Measurements from ENCODE around the gene RASSF8. TPM values are rescaled to one million over a fixed set of nuclear protein-coding genes. Genes with fewer than 3 reads are reported as not detected.

Gene RASSF8
- total RNA-seq, 1 donor from 2014 or later = 54.6 TPM

GRCh38 chr12:26044007-26044394, 85.5 kb downstream of the RASSF8 start:
- no peaks in the 10 kb centered on the region for H3K27me3 Mint-ChIP-seq (ENCODE audit: low read depth)
- H3K27ac Mint-ChIP-seq (ENCODE audit: unreplicated experiment) = peak overlapping the region; percentile 10
- no peaks in the 10 kb centered on the region for H3K9me3 Mint-ChIP-seq (ENCODE audit: low read depth)
- no peak for TF ChIP-seq CTCF (IDR thresholded peaks at IDR 0.05)
- no peaks in the 10 kb centered on the region for H3K36me3 Mint-ChIP-seq (ENCODE audit: low read depth)
- DNase-seq (ENCODE audit: low spot score) = no peak
- H3K4me1 Mint-ChIP-seq (ENCODE audit: low read depth) = peaks cover 34% of the 10 kb centered on the region
- H3K4me3 Mint-ChIP-seq (ENCODE audit: unreplicated experiment) = no peak overlapping the region

- Mint-ChIP-seq H3K9me3 (ENCODE audit: low read depth) (no peaks in the 10 kb centered on the region), H3K27me3 (ENCODE audit: low read depth) (no peaks in the 10 kb centered on the region), H3K36me3 (ENCODE audit: low read depth) (no peaks in the 10 kb centered on the region), H3K4me1 (ENCODE audit: low read depth) (peaks cover 34% of the 10 kb centered on the region), H3K4me3 (ENCODE audit: unreplicated experiment) (no peak overlapping the region), H3K27ac (ENCODE audit: unreplicated experiment) (no peak overlapping the region)
- TF ChIP-seq CTCF (IDR thresholded peaks at IDR 0.05) = peak; percentile 12
- no peak for DNase-seq (ENCODE audit: low spot score)
Measured at GRCh38 chr12:26044592-26044991, 86.1 kb downstream of the RASSF8 start.

- no peak overlapping the region for H3K4me3 Mint-ChIP-seq (ENCODE audit: unreplicated experiment)
- H3K4me1 Mint-ChIP-seq (ENCODE audit: low read depth) = peaks cover 34% of the 10 kb centered on the region
- no peaks in the 10 kb centered on the region for H3K9me3 Mint-ChIP-seq (ENCODE audit: low read depth)
- TF ChIP-seq CTCF (IDR thresholded peaks at IDR 0.05) = no peak
- H3K27me3 Mint-ChIP-seq (ENCODE audit: low read depth) = no peaks in the 10 kb centered on the region
- no peak for DNase-seq (ENCODE audit: low spot score)
- H3K27ac Mint-ChIP-seq (ENCODE audit: unreplicated experiment) = no peak overlapping the region
- no peaks in the 10 kb centered on the region for H3K36me3 Mint-ChIP-seq (ENCODE audit: low read depth)
Measured at GRCh38 chr12:26046203-26046602, 87.7 kb downstream of the RASSF8 start.

DNA sequence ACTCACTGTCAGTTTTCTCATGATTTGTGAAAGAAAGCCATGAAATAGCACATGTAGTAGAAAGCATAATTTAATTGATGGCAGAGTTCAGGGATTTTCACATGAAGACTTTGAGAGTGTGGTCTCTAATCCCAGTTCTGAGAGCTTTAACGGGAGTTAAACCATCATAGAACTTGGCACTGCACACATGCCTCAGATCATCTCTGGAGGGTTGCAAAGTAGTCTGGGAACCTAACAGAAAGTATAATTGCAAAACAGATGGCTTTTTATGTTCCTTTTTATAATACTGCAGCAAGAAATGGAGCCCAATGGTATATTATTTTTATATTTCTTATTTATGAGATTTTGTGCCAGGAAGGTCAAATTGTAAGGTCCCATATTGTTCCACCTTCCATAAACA, 88.4 kb downstream of the RASSF8 start:
- H3K4me1 Mint-ChIP-seq (ENCODE audit: low read depth) = peaks cover 34% of the 10 kb centered on the region
- H3K9me3 Mint-ChIP-seq (ENCODE audit: low read depth) = no peaks in the 10 kb centered on the region
- H3K27ac Mint-ChIP-seq (ENCODE audit: unreplicated experiment) = no peak overlapping the region
- H3K4me3 Mint-ChIP-seq (ENCODE audit: unreplicated experiment) = no peak overlapping the region
- no peaks in the 10 kb centered on the region for H3K27me3 Mint-ChIP-seq (ENCODE audit: low read depth)
- no peak for TF ChIP-seq CTCF (IDR thresholded peaks at IDR 0.05)
- DNase-seq (ENCODE audit: low spot score) = no peak
- H3K36me3 Mint-ChIP-seq (ENCODE audit: low read depth) = no peaks in the 10 kb centered on the region

DNA sequence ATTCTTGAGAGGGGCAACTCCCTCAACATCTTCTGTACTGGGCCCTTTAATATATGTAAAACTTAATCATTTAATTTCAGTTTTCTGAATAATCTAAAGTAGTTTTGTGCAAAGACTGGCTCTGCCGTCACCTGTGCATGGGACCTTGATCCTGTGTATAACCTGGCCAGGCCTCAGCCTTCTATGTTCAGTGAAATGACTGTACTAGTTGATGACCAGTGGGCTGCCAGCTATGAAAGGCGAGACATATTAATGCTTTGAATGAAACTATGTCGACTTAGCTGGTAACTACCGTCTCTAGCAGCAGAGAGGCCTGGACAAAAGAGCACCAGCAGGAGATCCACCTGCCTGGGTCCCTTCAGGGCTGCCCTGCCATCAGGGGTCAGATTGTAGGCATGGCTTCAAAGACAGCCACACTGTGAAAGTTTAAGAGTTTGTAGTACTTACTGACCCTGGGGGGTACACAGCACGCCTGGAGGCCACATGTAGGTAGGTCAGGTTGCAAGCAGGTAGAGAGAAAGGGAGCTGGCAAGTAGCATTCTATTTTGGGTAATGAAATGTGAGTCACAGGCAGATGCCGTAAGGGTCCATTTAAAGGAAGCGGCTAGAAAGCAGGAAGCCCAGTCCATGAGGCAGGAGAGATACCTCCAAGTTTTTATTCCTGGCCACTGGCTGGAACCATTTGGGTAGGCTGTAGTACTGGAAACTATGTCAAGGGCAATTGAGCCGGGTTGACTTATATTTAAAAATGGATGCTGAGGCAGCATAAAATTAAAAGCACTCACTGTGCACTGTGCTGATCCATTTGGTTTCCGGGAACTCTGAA, 89.1 kb downstream of the RASSF8 start:
- H3K9me3 Mint-ChIP-seq (ENCODE audit: low read depth) = no peaks in the 10 kb centered on the region
- H3K27ac Mint-ChIP-seq (ENCODE audit: unreplicated experiment) = no peak overlapping the region
- peaks cover 30% of the 10 kb centered on the region for H3K4me1 Mint-ChIP-seq (ENCODE audit: low read depth)
- no peak for TF ChIP-seq CTCF (IDR thresholded peaks at IDR 0.05)
- no peaks in the 10 kb centered on the region for H3K36me3 Mint-ChIP-seq (ENCODE audit: low read depth)
- DNase-seq (ENCODE audit: low spot score) = no peak
- no peaks in the 10 kb centered on the region for H3K27me3 Mint-ChIP-seq (ENCODE audit: low read depth)
- H3K4me3 Mint-ChIP-seq (ENCODE audit: unreplicated experiment) = no peak overlapping the region

Measured in chondrocyte (in vitro differentiated cells).